Ovary (tissue), 9 donors: ENCODE results near the gene IL22RA2. TPM values are rescaled to one million over a fixed set of nuclear protein-coding genes. Genes with fewer than 3 reads are reported as not detected.

Source experiments
- DNase-seq, 5 donors: peaks; one replicate each; pipeline ENCODE4 v3.0.0-alpha.2; 2019 to 2020
- H3K27ac ChIP-seq, 2 donors: fragments of 200-600 bp; one replicate each; pipeline versions ENCODE4 v1.5.1 to v1.8.0; 2019 to 2022
- H3K27me3 ChIP-seq: fragments of 200-600 bp; one replicate; pipeline ENCODE4 v1.8.0; 2022
- H3K36me3 ChIP-seq: fragments of 200-600 bp; sonication (generic); one replicate; pipeline ENCODE4 v1.5.1; 2019
- H3K4me1 ChIP-seq: one replicate; pipeline ENCODE4 v1.8.1; 2013; ENCODE audit warnings: mild to moderate bottlenecking, moderate library complexity; ENCODE audit not compliant: insufficient read depth
- H3K4me3 ChIP-seq: fragments of 200-600 bp; sonication (generic); one replicate; pipeline ENCODE4 v1.5.1; 2017
- H3K9me3 ChIP-seq, 2 donors: fragments of 200-600 bp in 1 of 2; sonication (generic) in 1 of 2; one replicate each; pipeline versions ENCODE4 v1.5.1 to v1.8.1; 2013 to 2019; ENCODE audit warnings: mild to moderate bottlenecking in 1 of 2, moderate library complexity in 1 of 2
- EP300 ChIP-seq: sonication (generic); formaldehyde crosslinking; IDR thresholded peaks from one replicate; pipeline ENCODE4 v1.6.1; 2017; ENCODE audit warnings: antibody characterized with exemption
- POLR2A ChIP-seq: fragments of 450-650 bp; IDR thresholded peaks from one replicate; pipeline ENCODE4 v1.6.1; 2017; ENCODE audit warnings: antibody characterized with exemption, mild to moderate bottlenecking, moderate library complexity
- WGBS, 3 donors: extraction: QIAGEN DNeasy Blood & Tissue Kit in 1 of 3; methylation state at CpG; one replicate each; pipeline versions ENCODE4 v1.1.5 to v1.1.7; 2013 to 2017; 5-methylcytosine and 5-hydroxymethylcytosine counted together
- intact Hi-C, 4 donors: fragments of 100-400 bp; cut with DNase I; formaldehyde crosslinking; loops; one replicate each; pipeline versions ENCODE4 v1.11.0 to v1.15.1; 2022 to 2023
- polyA plus RNA-seq, 2 donors: library from polyadenylated mRNA; stranded (reverse); fragments of 200-250 nt in 1 of 2; fragments of 350-450 nt in 1 of 2; fragmentation: Illumina TruSeq in 1 of 2; extraction: RNeasy Lipid Tissue Mini Kit (QIAGEN cat#74804) in 1 of 2; gene quantifications; one replicate each; pipeline ENCODE4 v1.2.3, GENCODE V29; 2013 to 2014
- total RNA-seq, 7 donors: library from RNA; depleted of rRNA in 2 of 7; stranded (reverse); fragments of >200 nt in 2 of 7; fragmentation: NEBNext Ultra II Directional in 3 of 7; extraction: Animal tissue kit (Norgen Biotek cat#: 25700) in 3 of 7; gene quantifications; one replicate each; pipeline versions ENCODE4 v1.1.0 to v1.2.4, GENCODE V29; 2016 to 2023
- TF ChIP-seq, protein P1 (sequence below), 3 donors: fragments of 450-650 bp in 2 of 3; fragments of 200-600 bp in 1 of 3; IDR thresholded peaks; one replicate each; pipeline versions ENCODE4 v1.5.1 to v1.8.0; 2016 to 2022; ENCODE audit warnings: antibody characterized with exemption in 3 of 3, mild to moderate bottlenecking in 1 of 3
- donor health status: DM: no; HTN: no; CAD: no; lungs with moderate emphysema.
- donor health status: DM: no; HTN: no; CAD: no.
- donor health status: Bipolar disorder and iron deficiency.
- donor health status: DM: yes; HTN: yes; CAD: no.
- donor health status: DM: no; HTN: no; CAD: no.
- donor health status: DM: yes; HTN: yes; CAD: no.

The IL22RA2 gene
- total and polyA plus RNA-seq, 9 donors: not detected

DNA sequence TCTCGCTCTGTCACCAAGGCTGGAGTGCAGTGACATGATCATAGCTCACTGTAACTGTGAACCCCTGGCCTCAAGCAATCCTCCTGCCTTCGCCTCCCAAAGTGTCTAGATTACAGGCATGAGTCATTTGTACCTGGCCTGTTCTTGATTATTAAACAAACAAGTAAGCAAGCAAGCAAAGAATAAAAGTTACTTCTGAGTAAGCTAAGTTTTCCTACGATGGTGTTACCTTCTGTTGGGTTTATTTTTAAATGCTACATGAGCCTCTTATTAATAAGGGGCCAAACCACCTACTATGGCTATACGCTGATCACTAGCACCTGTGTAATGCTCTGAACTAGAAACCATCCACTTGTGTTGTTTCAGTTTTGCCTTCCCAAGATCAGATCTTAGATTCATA is 50.8 kb downstream of the IL22RA2 start:
- intact Hi-C loops: no loop called here
- 77 to 86% (median 83%) methylated on average over 4 of the region's 4 CpGs for WGBS, 3 donors
- DNase-seq: no peak

GRCh38 chr6:137121401-137121997 is 51.9 kb downstream of the IL22RA2 start:
- no peak for TF ChIP-seq POLR2A
- TF ChIP-seq, protein P1, sequence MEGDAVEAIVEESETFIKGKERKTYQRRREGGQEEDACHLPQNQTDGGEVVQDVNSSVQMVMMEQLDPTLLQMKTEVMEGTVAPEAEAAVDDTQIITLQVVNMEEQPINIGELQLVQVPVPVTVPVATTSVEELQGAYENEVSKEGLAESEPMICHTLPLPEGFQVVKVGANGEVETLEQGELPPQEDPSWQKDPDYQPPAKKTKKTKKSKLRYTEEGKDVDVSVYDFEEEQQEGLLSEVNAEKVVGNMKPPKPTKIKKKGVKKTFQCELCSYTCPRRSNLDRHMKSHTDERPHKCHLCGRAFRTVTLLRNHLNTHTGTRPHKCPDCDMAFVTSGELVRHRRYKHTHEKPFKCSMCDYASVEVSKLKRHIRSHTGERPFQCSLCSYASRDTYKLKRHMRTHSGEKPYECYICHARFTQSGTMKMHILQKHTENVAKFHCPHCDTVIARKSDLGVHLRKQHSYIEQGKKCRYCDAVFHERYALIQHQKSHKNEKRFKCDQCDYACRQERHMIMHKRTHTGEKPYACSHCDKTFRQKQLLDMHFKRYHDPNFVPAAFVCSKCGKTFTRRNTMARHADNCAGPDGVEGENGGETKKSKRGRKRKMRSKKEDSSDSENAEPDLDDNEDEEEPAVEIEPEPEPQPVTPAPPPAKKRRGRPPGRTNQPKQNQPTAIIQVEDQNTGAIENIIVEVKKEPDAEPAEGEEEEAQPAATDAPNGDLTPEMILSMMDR (IDR thresholded peaks at IDR 0.05): no peak
- no peak for TF ChIP-seq EP300
- peaks cover 0 to 3% of the 10 kb centered on the region in 2 donors for H3K9me3 ChIP-seq
- H3K27ac ChIP-seq: no peak overlapping the region
- H3K4me3 ChIP-seq: no peak overlapping the region
- H3K4me1 ChIP-seq: no peaks in the 10 kb centered on the region
- intact Hi-C loops: no loop called here
- DNase-seq: no peak
- 75 to 78% (median 76%) methylated on average over 2 of the region's 2 CpGs for WGBS, 3 donors
- no peaks in the 10 kb centered on the region for H3K36me3 ChIP-seq
- no peaks in the 10 kb centered on the region for H3K27me3 ChIP-seq

More for the DNA sequence above, 50.8 kb downstream of the IL22RA2 start:
- Histone ChIP-seq H3K9me3 (peaks cover 0 to 3% of the 10 kb centered on the region in 2 donors), H3K27me3 (no peaks in the 10 kb centered on the region), H3K27ac (no peak overlapping the region), H3K36me3 (no peaks in the 10 kb centered on the region), H3K4me1 (no peaks in the 10 kb centered on the region), H3K4me3 (no peak overlapping the region)
- no peak for TF ChIP-seq POLR2A

GRCh38 chr6:137120748-137121147 is 52.7 kb downstream of the IL22RA2 start:
- Histone ChIP-seq H3K4me1 (no peaks in the 10 kb centered on the region), H3K27ac (no peak overlapping the region), H3K36me3 (no peaks in the 10 kb centered on the region), H3K4me3 (no peak overlapping the region), H3K27me3 (no peaks in the 10 kb centered on the region), H3K9me3 (peaks cover 0 to 3% of the 10 kb centered on the region in 2 donors)
- TF ChIP-seq EP300 (no peak), POLR2A (no peak)
- TF ChIP-seq, protein P1 (IDR thresholded peaks at IDR 0.05): no peak
- no peak for DNase-seq
- intact Hi-C loops: no loop called here

DNA sequence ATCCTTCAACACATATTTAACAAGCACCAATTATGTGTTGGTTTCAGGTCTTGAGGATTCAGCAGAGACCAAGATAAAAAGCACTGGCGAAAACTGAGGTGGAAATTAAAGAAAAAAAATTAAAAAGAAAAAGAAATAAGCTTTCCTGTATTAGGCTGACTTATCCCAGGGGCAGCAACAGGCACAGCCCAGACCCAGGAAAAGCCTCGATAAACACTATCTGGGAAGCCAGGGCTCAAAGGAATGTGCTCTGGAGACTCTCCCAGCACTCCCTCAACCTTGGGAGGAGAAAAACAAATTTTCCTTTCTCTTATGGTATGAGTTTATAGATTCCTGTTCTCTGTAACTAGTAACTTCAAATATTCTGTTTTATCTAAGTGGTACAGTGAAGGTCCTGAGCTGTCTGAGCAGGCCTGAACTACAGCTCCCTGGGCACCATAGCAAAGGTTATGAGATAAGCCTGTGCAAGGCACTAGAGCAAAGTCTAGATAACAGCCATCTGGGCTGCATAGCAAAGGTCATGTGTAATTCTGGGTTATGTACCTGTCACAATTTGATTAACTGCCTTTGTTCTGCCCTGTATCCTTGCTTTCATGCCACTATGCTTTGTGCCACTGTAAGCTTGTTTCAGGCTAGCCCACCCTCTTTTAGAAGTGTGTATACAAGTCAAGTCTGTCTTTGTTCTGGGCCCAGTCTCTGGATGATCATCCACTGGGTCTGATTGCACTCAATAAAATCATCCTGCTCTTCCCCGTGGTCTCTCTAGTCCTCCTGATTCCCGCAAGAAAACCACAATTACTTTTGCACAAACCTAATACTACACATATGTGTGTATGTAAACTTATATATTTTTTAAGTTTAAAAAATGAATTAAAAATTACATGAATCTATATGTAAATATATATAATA is 54.0 kb downstream of the IL22RA2 start:
- TF ChIP-seq EP300 (no peak), POLR2A (no peak)
- TF ChIP-seq, protein P1 (IDR thresholded peaks at IDR 0.05): no peak
- DNase-seq: no peak
- H3K4me3 ChIP-seq: no peak overlapping the region
- intact Hi-C loops: no loop called here
- H3K9me3 ChIP-seq: peaks cover 0 to 3% of the 10 kb centered on the region in 2 donors
- H3K4me1 ChIP-seq: no peaks in the 10 kb centered on the region
- 57 to 61% (median 59%) methylated on average over 4 of the region's 4 CpGs for WGBS, 3 donors
- H3K27ac ChIP-seq: no peak overlapping the region
- no peaks in the 10 kb centered on the region for H3K27me3 ChIP-seq
- no peaks in the 10 kb centered on the region for H3K36me3 ChIP-seq

DNA sequence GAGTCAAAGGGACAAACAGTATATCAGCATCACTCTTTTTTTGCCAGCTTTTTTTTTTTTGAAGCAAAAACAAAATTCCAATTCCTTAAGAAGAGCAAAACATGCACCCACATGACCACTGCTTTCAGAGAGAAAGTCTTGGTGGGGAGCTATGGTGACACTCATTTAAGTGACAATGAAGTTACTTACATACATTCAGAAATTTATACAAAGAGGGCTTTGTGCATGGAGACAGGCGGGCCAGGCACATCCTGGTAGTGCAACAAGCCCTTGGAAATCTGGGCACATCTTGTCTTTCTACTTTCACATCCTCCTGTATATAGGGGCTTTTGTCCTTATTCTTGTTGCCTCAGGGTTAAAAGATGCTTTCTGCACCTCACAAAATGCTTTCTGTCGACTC is 55.9 kb downstream of the IL22RA2 start:
- WGBS, 3 donors: 88 to 91% (median 88%) methylated on average over 2 of the region's 2 CpGs
- intact Hi-C loops: no loop called here

More for the DNA sequence above, 55.9 kb downstream of the IL22RA2 start:
- H3K27me3 ChIP-seq: no peaks in the 10 kb centered on the region
- no peaks in the 10 kb centered on the region for H3K4me1 ChIP-seq
- no peak for DNase-seq
- H3K36me3 ChIP-seq: no peaks in the 10 kb centered on the region
- H3K4me3 ChIP-seq: no peak overlapping the region
- H3K27ac ChIP-seq: no peak overlapping the region
- TF ChIP-seq POLR2A: no peak
- TF ChIP-seq, protein P1 (IDR thresholded peaks at IDR 0.05): no peak
- TF ChIP-seq EP300: no peak
- peaks cover 0 to 3% of the 10 kb centered on the region in 2 donors for H3K9me3 ChIP-seq
